Measurements from ENCODE around the gene CABLES1. TPM values are rescaled to one million over a fixed set of nuclear protein-coding genes. Genes with fewer than 3 reads are reported as not detected.

CABLES1 gene, protein sequence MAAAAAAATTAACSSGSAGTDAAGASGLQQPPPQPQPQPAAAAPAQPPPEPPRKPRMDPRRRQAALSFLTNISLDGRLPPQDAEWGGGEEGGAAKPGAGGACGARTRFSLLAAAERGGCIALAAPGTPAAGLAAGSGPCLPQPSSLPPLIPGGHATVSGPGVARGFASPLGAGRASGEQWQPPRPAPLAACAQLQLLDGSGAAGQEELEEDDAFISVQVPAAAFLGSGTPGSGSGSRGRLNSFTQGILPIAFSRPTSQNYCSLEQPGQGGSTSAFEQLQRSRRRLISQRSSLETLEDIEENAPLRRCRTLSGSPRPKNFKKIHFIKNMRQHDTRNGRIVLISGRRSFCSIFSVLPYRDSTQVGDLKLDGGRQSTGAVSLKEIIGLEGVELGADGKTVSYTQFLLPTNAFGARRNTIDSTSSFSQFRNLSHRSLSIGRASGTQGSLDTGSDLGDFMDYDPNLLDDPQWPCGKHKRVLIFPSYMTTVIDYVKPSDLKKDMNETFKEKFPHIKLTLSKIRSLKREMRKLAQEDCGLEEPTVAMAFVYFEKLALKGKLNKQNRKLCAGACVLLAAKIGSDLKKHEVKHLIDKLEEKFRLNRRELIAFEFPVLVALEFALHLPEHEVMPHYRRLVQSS
- polyA plus RNA-seq = 2.7 and 2.9 TPM in 2 replicates

GRCh38 chr18:23134780-23135549 lies at the start of gene CABLES1:
TSS of gene CABLES1 (plus strand) at chr18:23135485. CDS start at chr18:23135763, 278 bp downstream.

Other genes with a start within 250 kb of the CABLES1 start
- gene RBBP8, start 202.2 kb upstream of the CABLES1 start, polyA plus RNA-seq = 7.4 and 8.2 TPM in 2 replicates

All from Purkinje cell (primary cell).